BJ (cell line): ENCODE data around the gene IL17B. TPM values are rescaled to one million over a fixed set of nuclear protein-coding genes. Genes with fewer than 3 reads are reported as not detected.

Experiments used
- CTCF ChIA-PET: fragments of 350-600 bp; formaldehyde crosslinking; extraction: SDS; loops from one replicate; lab custom pipeline; 2021; ENCODE audit warnings: antibody characterized with exemption, inconsistent platforms; lab: Yijun Ruan, JAX
- POLR2A ChIA-PET: fragments of 300-600 bp; sonication (Branson Sonifier 250); formaldehyde crosslinking; extraction: SDS; loops from one replicate; lab custom pipeline; 2021; ENCODE audit warnings: antibody characterized with exemption; lab: Charles Lee
- DNase-seq: peaks from one replicate; pipeline ENCODE4 v3.0.0-alpha.2; 2011; ENCODE audit warnings: low read depth
- H3K27me3 ChIP-seq: 2 replicates; pipeline ENCODE4 v1.6.0; 2011; ENCODE audit warnings: low read length; ENCODE audit not compliant: control insufficient read depth, insufficient read depth
- H3K36me3 ChIP-seq: 2 replicates; pipeline ENCODE4 v1.5.1; 2011; ENCODE audit warnings: low read length; ENCODE audit not compliant: control insufficient read depth, insufficient read depth
- H3K4me3 ChIP-seq: 2 replicates; pipeline ENCODE4 v1.5.1; 2011; ENCODE audit warnings: low read depth, mild to moderate bottlenecking, control low read depth, low read length
- CTCF ChIP-seq: IDR thresholded peaks from 2 replicates; pipeline ENCODE4 v1.5.1; 2011; ENCODE audit warnings: low read depth, mild to moderate bottlenecking, control low read depth, inconsistent platforms, low read length, moderate library complexity; ENCODE audit not compliant: insufficient read depth
- polyA minus RNA-seq: library from RNA; depleted of rRNA, polyadenylated mRNA; stranded (reverse); fragments of >200 nt; gene quantifications from 2 replicates; pipeline ENCODE4 v1.2.3, GENCODE V29; 2011; rRNA and poly(A)+ RNA removed
- polyA plus RNA-seq: library from polyadenylated mRNA; depleted of rRNA; stranded (reverse); fragments of >200 nt; gene quantifications from 2 replicates; pipeline ENCODE4 v1.2.3, GENCODE V29; 2011; rRNA removed

Gene IL17B
- polyA plus RNA-seq, result 0.49 and 0.90 TPM in 2 replicates
- 0.93 and 1.1 TPM in 2 replicates for polyA minus RNA-seq

GRCh38 chr5:149379177-149379761 lies at the start of gene IL17B:
TSS of gene IL17B (minus strand) at chr5:149379292. CDS start at chr5:149379225, 67 bp downstream.
- DNase-seq, result no peak
- ChIA-PET POLR2A (no interaction called here), CTCF (interaction anchor here (0.8 to 14.2 kb wide), 6 partner anchors 8 to 110 kb away, joined by 3 to 257 read pairs (median 3); no protein-coding TSS in a partner anchor)
- TF ChIP-seq CTCF, result no peak
- H3K4me3 ChIP-seq, result no peak within 1 kb of the TSS
- H3K27me3 ChIP-seq, result peaks cover 1% of the 10 kb centered on the region; the same call in 1 of the 2 replicates
- H3K36me3 ChIP-seq, result no peaks in the 10 kb centered on the region

GRCh38 chr5:149428032-149428431 lies 48.9 kb upstream of the IL17B start:
- Histone ChIP-seq H3K36me3 (peaks cover 60% of the 10 kb centered on the region), H3K27me3 (no peaks in the 10 kb centered on the region), H3K4me3 (no peak overlapping the region)
- POLR2A ChIA-PET, result no interaction called here
- DNase-seq, result no peak
- CTCF ChIA-PET, result interaction anchor here (1.6 to 9.3 kb wide), 2 partner anchors 46 to 56 kb away, joined by 3 to 257 read pairs; partner anchors contain the start of gene IL17B
- TF ChIP-seq CTCF, result no peak

GRCh38 chr5:149427374-149427773 lies 48.3 kb upstream of the IL17B start:
- CTCF ChIA-PET, result no interaction called here
- DNase-seq, result no peak
- no peak for TF ChIP-seq CTCF
- no peak overlapping the region for H3K4me3 ChIP-seq
- no peaks in the 10 kb centered on the region for H3K27me3 ChIP-seq
- POLR2A ChIA-PET, result no interaction called here
- peaks cover 62% of the 10 kb centered on the region for H3K36me3 ChIP-seq

- peaks cover 66% of the 10 kb centered on the region for H3K36me3 ChIP-seq
- DNase-seq, result no peak
- ChIA-PET POLR2A (no interaction called here), CTCF (no interaction called here)
- TF ChIP-seq CTCF, result no peak
- H3K4me3 ChIP-seq, result no peak overlapping the region
- no peaks in the 10 kb centered on the region for H3K27me3 ChIP-seq
These were observed 47.8 kb upstream of the IL17B start for GRCh38 chr5:149426931-149427330.

- POLR2A ChIA-PET, result interaction anchor here (0.6 kb wide), 1 partner anchor 373 kb away, joined by 4 read pairs; no protein-coding TSS in a partner anchor
These were observed 46.6 kb upstream of the IL17B start for GRCh38 chr5:149425729-149426128.

More at GRCh38 chr5:149425729-149426128, 46.6 kb upstream of the IL17B start:
- CTCF ChIA-PET, result interaction anchor here (0.7 to 1.7 kb wide), 4 partner anchors 15 to 59 kb away, joined by 3 to 6 read pairs (median 4); no protein-coding TSS in a partner anchor
- TF ChIP-seq CTCF, result no peak
- Histone ChIP-seq H3K4me3 (no peak overlapping the region), H3K36me3 (peaks cover 65% of the 10 kb centered on the region), H3K27me3 (no peaks in the 10 kb centered on the region)
- no peak for DNase-seq
